HepG2 (cell line): ENCODE data around the gene PITX3. TPM values are rescaled to one million over a fixed set of nuclear protein-coding genes. Genes with fewer than 3 reads are reported as not detected.

ENCODE experiments used
- HNF4G ChIP-seq, 2 experiments: sonication (generic) in 1 of 2; formaldehyde crosslinking in 1 of 2; IDR thresholded peaks; 2 replicates each; pipeline versions ENCODE4 v1.4.0 to v1.6.1; 2011 to 2020; ENCODE audit warnings: borderline replicate concordance in 2 of 2, low read depth in 2 of 2, mild to moderate bottlenecking in 2 of 2, low read length in 1 of 2, missing genetic modification reagents in 1 of 2, moderate library complexity in 1 of 2
- JARID2 ChIP-seq: sonication (generic); formaldehyde crosslinking; IDR thresholded peaks from 2 replicates; pipeline ENCODE4 v1.8.1; 2023; ENCODE audit warnings: missing genetic modification reagents, inconsistent platforms; ENCODE audit not compliant: insufficient replicate concordance
- PAX8 ChIP-seq: sonication (generic); formaldehyde crosslinking; IDR thresholded peaks from 2 replicates; pipeline ENCODE4 v1.8.0; 2022; ENCODE audit warnings: mild to moderate bottlenecking, missing genetic modification reagents, borderline replicate concordance
- RCOR2 ChIP-seq: IDR thresholded peaks from 2 replicates; pipeline ENCODE4 v1.6.1; 2016; ENCODE audit warnings: missing biosample characterization, missing genetic modification reagents
- U2AF1 ChIP-seq: fragments of 200-400 bp; formaldehyde crosslinking; optimal IDR thresholded peaks from 2 replicates; pipeline ENCODE3; 2017; ENCODE audit warnings: mild to moderate bottlenecking, low read depth, low read length
- XRCC5 ChIP-seq: fragments of 200-400 bp; formaldehyde crosslinking; optimal IDR thresholded peaks from 2 replicates; pipeline ENCODE3; 2017; ENCODE audit warnings: mild to moderate bottlenecking, low read length
- ZNF607 ChIP-seq: sonication (generic); formaldehyde crosslinking; IDR thresholded peaks from 2 replicates; pipeline ENCODE4 v1.5.1; 2020; ENCODE audit warnings: missing genetic modification reagents, mild to moderate bottlenecking, borderline replicate concordance
- ZNF670 ChIP-seq: sonication (generic); formaldehyde crosslinking; IDR thresholded peaks from 2 replicates; pipeline ENCODE4 v1.8.0; 2022; ENCODE audit warnings: mild to moderate bottlenecking, missing genetic modification reagents, borderline replicate concordance
- ZSCAN20 ChIP-seq: sonication (generic); formaldehyde crosslinking; IDR thresholded peaks from 2 replicates; pipeline ENCODE4 v1.4.0; 2020; ENCODE audit warnings: missing genetic modification reagents, mild to moderate bottlenecking, borderline replicate concordance
- polyA plus RNA-seq, 8 experiments: library from polyadenylated mRNA; depleted of rRNA in 3 of 8; stranded (reverse) in 7 of 8; unstranded in 1 of 8; fragments of >200 nt; fragmentation: Illumina TruSeq in 4 of 8; extraction: Trizol in 4 of 8; gene quantifications; 2 replicates each; pipeline versions ENCODE4 v1.2.1 to v1.2.3, GENCODE V29; 2011 to 2016; ENCODE audit warnings: low read depth in 4 of 8, missing spikeins in 1 of 8, mixed read lengths in 1 of 8; ENCODE audit not compliant: insufficient read depth in 1 of 8
- total RNA-seq, 5 experiments: library from RNA; depleted of rRNA; stranded (reverse); fragments of >200 nt; fragmentation: Illumina TruSeq; extraction: Trizol; gene quantifications; 2 replicates each; pipeline ENCODE4 v1.2.3, GENCODE V29; 2016; ENCODE audit warnings: low read depth in 1 of 5
- TF ChIP-seq, protein P1 (sequence below): sonication (generic); formaldehyde crosslinking; IDR thresholded peaks from 2 replicates; pipeline ENCODE4 v1.4.0; 2020; ENCODE audit warnings: mild to moderate bottlenecking, missing genetic modification reagents, borderline replicate concordance
- TF ChIP-seq, protein P2 (sequence below): IDR thresholded peaks from 2 replicates; pipeline ENCODE4 v1.6.1; 2016; ENCODE audit warnings: mild to moderate bottlenecking, missing biosample characterization, missing genetic modification reagents
- TF ChIP-seq, protein P3 (sequence below): sonication (generic); formaldehyde crosslinking; IDR thresholded peaks from 2 replicates; pipeline ENCODE4 v1.4.0; 2020; ENCODE audit warnings: mild to moderate bottlenecking, missing genetic modification reagents
- TF ChIP-seq, protein P4 (sequence below): sonication (generic); formaldehyde crosslinking; IDR thresholded peaks from 2 replicates; pipeline ENCODE4 v1.5.1; 2020; ENCODE audit warnings: missing genetic modification reagents, mild to moderate bottlenecking, borderline replicate concordance
- TF ChIP-seq, protein P5 (sequence below): sonication (generic); formaldehyde crosslinking; IDR thresholded peaks from 2 replicates; pipeline ENCODE4 v1.5.0; 2020; ENCODE audit warnings: mild to moderate bottlenecking, missing genetic modification reagents, borderline replicate concordance

The PITX3 gene
- total and polyA plus RNA-seq, 2 of the 13 experiments (the other 11 are each of a cell fraction or from before 2014, with no cell fraction given) = not detected

DNA sequence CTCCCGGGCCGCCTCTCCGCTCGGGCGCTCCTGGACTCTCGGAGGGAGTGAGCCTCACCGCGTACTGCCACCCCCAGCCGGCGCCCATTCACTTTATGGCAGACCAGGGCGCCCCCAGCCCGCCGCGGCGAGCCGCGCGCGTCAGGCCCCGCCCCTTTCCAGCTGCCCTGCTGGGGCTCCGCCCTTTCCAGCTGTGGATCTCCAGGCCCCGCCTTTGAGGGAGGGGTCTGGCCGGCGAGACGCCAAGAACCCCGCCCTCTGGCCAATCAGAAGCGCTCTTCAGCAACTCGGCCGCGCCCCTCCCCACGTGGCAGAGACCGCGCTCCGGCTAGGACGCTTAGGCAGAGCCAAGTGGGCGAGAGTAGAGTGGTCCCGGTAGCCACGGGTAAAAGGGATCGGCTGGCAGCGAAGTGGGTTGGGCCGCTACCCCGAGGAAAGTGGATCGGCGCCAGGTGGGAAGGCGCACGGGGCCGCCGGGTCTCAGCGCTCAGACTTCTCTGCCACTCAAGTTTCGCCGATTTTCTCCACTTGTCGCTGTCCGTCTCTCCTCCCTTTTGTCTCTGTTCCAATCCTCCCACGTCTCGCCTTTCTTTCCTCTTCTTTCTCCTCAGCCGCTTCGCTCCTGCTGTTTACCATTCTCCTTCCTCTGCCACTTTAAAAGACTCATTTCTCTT, at the start of gene PITX3 (continued):
- TF ChIP-seq, protein P1, sequence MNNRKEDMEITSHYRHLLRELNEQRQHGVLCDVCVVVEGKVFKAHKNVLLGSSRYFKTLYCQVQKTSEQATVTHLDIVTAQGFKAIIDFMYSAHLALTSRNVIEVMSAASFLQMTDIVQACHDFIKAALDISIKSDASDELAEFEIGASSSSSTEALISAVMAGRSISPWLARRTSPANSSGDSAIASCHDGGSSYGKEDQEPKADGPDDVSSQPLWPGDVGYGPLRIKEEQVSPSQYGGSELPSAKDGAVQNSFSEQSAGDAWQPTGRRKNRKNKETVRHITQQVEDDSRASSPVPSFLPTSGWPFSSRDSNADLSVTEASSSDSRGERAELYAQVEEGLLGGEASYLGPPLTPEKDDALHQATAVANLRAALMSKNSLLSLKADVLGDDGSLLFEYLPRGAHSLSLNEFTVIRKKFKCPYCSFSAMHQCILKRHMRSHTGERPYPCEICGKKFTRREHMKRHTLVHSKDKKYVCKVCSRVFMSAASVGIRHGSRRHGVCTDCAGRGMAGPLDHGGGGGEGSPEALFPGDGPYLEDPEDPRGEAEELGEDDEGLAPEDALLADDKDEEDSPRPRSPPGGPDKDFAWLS = peak; percentile 31; the same call in 1 of the 2 replicates
- TF ChIP-seq U2AF1 (peak; percentile 43), ZSCAN20 (CRISPR knock-in tag) (0 out of 2 replicates have a peak, but pooled peaks have one; percentile 22), HNF4G (IDR thresholded peaks at IDR 0.05; ENCODE audit: borderline replicate concordance, low read depth, low read length) (no peak), HNF4G (CRISPR knock-in tag; IDR thresholded peaks at IDR 0.05; ENCODE audit: borderline replicate concordance, low read depth) (no peak), PAX8 (0 out of 2 replicates have a peak, but pooled peaks have one; percentile 36), ZNF670 (CRISPR knock-in tag) (no peak), XRCC5 (peak; percentile 53), RCOR2 (0 out of 2 replicates have a peak, but pooled peaks have one; percentile 8), JARID2 (no peak), ZNF607 (CRISPR knock-in tag) (peak; percentile 20; the same call in 1 of the 2 replicates)
- TF ChIP-seq, protein P2, sequence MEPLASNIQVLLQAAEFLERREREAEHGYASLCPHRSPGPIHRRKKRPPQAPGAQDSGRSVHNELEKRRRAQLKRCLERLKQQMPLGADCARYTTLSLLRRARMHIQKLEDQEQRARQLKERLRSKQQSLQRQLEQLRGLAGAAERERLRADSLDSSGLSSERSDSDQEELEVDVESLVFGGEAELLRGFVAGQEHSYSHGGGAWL (CRISPR knock-in tag) = peak; percentile 49; the same call in 1 of the 2 replicates
- TF ChIP-seq, protein P3, sequence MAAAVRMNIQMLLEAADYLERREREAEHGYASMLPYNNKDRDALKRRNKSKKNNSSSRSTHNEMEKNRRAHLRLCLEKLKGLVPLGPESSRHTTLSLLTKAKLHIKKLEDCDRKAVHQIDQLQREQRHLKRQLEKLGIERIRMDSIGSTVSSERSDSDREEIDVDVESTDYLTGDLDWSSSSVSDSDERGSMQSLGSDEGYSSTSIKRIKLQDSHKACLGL (CRISPR knock-in tag) = peak; percentile 93; the same call in 1 of the 2 replicates
- TF ChIP-seq, protein P4, sequence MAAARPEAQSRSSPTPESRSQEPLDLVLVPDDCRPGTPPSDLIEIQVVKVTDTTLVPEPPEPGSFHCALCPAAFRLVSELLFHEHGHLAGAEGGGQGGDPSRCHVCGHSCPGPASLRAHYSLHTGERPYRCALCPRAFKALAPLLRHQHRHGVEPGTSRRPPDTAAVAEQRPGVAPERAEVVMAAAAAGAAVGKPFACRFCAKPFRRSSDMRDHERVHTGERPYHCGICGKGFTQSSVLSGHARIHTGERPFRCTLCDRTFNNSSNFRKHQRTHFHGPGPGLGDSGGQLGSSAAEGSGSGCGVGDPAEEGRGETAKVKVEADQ (CRISPR knock-in tag) = 0 out of 2 replicates have a peak, but pooled peaks have one; percentile 54
- TF ChIP-seq, protein P5, sequence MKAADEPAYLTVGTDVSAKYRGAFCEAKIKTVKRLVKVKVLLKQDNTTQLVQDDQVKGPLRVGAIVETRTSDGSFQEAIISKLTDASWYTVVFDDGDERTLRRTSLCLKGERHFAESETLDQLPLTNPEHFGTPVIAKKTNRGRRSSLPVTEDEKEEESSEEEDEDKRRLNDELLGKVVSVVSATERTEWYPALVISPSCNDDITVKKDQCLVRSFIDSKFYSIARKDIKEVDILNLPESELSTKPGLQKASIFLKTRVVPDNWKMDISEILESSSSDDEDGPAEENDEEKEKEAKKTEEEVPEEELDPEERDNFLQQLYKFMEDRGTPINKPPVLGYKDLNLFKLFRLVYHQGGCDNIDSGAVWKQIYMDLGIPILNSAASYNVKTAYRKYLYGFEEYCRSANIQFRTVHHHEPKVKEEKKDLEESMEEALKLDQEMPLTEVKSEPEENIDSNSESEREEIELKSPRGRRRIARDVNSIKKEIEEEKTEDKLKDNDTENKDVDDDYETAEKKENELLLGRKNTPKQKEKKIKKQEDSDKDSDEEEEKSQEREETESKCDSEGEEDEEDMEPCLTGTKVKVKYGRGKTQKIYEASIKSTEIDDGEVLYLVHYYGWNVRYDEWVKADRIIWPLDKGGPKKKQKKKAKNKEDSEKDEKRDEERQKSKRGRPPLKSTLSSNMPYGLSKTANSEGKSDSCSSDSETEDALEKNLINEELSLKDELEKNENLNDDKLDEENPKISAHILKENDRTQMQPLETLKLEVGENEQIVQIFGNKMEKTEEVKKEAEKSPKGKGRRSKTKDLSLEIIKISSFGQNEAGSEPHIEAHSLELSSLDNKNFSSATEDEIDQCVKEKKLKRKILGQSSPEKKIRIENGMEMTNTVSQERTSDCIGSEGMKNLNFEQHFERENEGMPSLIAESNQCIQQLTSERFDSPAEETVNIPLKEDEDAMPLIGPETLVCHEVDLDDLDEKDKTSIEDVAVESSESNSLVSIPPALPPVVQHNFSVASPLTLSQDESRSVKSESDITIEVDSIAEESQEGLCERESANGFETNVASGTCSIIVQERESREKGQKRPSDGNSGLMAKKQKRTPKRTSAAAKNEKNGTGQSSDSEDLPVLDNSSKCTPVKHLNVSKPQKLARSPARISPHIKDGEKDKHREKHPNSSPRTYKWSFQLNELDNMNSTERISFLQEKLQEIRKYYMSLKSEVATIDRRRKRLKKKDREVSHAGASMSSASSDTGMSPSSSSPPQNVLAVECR = peak; percentile 90
